Neuronal stem cell (in vitro differentiated cells): Measurements from ENCODE around the gene GGACT.

Source experiments
- DNase-seq: peaks from one replicate; pipeline ENCODE4 v3.0.0-alpha.2; 2013; ENCODE audit warnings: low spot score
- H2AFZ ChIP-seq: one replicate; pipeline ENCODE4 v1.6.1; 2013; ENCODE audit warnings: mild to moderate bottlenecking, low read length, inconsistent platforms
- H2AK5ac ChIP-seq: 2 replicates; pipeline ENCODE4 v1.6.1; 2013; ENCODE audit warnings: low read depth, mild to moderate bottlenecking, inconsistent platforms, low read length, moderate library complexity, mixed read lengths
- H2BK120ac ChIP-seq: 2 replicates; pipeline ENCODE4 v1.6.1; 2013; ENCODE audit warnings: low read depth, mild to moderate bottlenecking, inconsistent platforms, low read length, moderate library complexity, mixed read lengths
- H2BK12ac ChIP-seq: one replicate; pipeline ENCODE4 v1.6.1; 2013; ENCODE audit warnings: low read length, inconsistent platforms
- H2BK15ac ChIP-seq: 2 replicates; pipeline ENCODE4 v1.6.1; 2013; ENCODE audit warnings: mild to moderate bottlenecking, low read length, inconsistent platforms, mixed read lengths
- H2BK5ac ChIP-seq: one replicate; pipeline ENCODE4 v1.6.1; 2013; ENCODE audit warnings: inconsistent platforms, mild to moderate bottlenecking, low read length, moderate library complexity
- H3K14ac ChIP-seq: one replicate; pipeline ENCODE4 v1.6.1; 2013; ENCODE audit warnings: low read length, inconsistent platforms
- H3K18ac ChIP-seq: 2 replicates; pipeline ENCODE4 v1.6.1; 2013; ENCODE audit warnings: low read length, inconsistent platforms
- H3K23ac ChIP-seq: 2 replicates; pipeline ENCODE4 v1.6.1; 2013; ENCODE audit warnings: low read depth, mild to moderate bottlenecking, mixed read lengths, low read length, inconsistent platforms; ENCODE audit not compliant: poor library complexity
- H3K27ac ChIP-seq: replicated peaks from 3 replicates; pipeline ENCODE4 v1.5.1; 2013; ENCODE audit warnings: low read length, inconsistent platforms
- H3K27me3 ChIP-seq, 3 experiments: 2 replicates each; pipeline ENCODE4 v1.6.1; 2013; ENCODE audit warnings: low read length in 3 of 3, mild to moderate bottlenecking in 2 of 3, inconsistent platforms in 1 of 3, low read depth in 1 of 3, mixed read lengths in 1 of 3, moderate library complexity in 1 of 3; ENCODE audit not compliant: control insufficient read depth in 3 of 3, insufficient read depth in 3 of 3
- H3K36me3 ChIP-seq, 2 donors: replicated peaks in 1 of 2; 2 replicates each; pipeline ENCODE4 v1.6.1; 2013; ENCODE audit warnings: low read length in 2 of 2; ENCODE audit not compliant: control insufficient read depth in 2 of 2, insufficient read depth in 2 of 2
- H3K4ac ChIP-seq: 2 replicates; pipeline ENCODE4 v1.6.1; 2013; ENCODE audit warnings: inconsistent platforms, mild to moderate bottlenecking, low read length, moderate library complexity
- H3K4me1 ChIP-seq, 2 donors: 1 replicate in 1 of 2; 2 replicates in 1 of 2; pipeline ENCODE4 v1.6.1; 2013; ENCODE audit warnings: low read length in 2 of 2, low read depth in 1 of 2; ENCODE audit not compliant: control insufficient read depth in 2 of 2, insufficient read depth in 1 of 2
- H3K4me2 ChIP-seq: one replicate; pipeline ENCODE4 v1.6.1; 2013; ENCODE audit warnings: mild to moderate bottlenecking, low read length, inconsistent platforms; ENCODE audit not compliant: insufficient read depth, poor library complexity, severe bottlenecking
- H3K4me3 ChIP-seq, 2 donors: 2 replicates each; pipeline ENCODE4 v1.5.1; 2013; ENCODE audit warnings: low read length in 2 of 2, mild to moderate bottlenecking in 2 of 2, inconsistent platforms in 1 of 2, moderate library complexity in 1 of 2
- H3K79me1 ChIP-seq: one replicate; pipeline ENCODE4 v1.6.1; 2013; ENCODE audit warnings: low read depth, mild to moderate bottlenecking, inconsistent platforms, low read length, moderate library complexity
- H3K9ac ChIP-seq: one replicate; pipeline ENCODE4 v1.6.1; 2013; ENCODE audit warnings: mild to moderate bottlenecking, low read depth, low read length, inconsistent platforms; ENCODE audit not compliant: poor library complexity
- H3K9me3 ChIP-seq, 2 donors: replicated peaks in 1 of 2; 2 replicates each; pipeline versions ENCODE3 to v1.6.1; 2013; ENCODE audit warnings: low read length in 2 of 2, mild to moderate bottlenecking in 2 of 2, inconsistent platforms in 1 of 2, low read depth in 1 of 2, mixed read lengths in 1 of 2, moderate library complexity in 1 of 2; ENCODE audit not compliant: control insufficient read depth in 2 of 2, insufficient read depth in 1 of 2
- H4K8ac ChIP-seq: one replicate; pipeline ENCODE4 v1.6.1; 2013; ENCODE audit warnings: low read depth, mild to moderate bottlenecking, inconsistent platforms, low read length, moderate library complexity
- H4K91ac ChIP-seq: one replicate; pipeline ENCODE4 v1.6.1; 2013; ENCODE audit warnings: low read length, low read depth, mild to moderate bottlenecking, inconsistent platforms; ENCODE audit not compliant: poor library complexity
- WGBS, 2 donors: extraction: QIAGEN DNeasy Blood & Tissue Kit; methylation state at CpG; one replicate each; pipeline ENCODE4 v1.1.7; 2013; ENCODE audit warnings: missing lambda C conversion rate in 2 of 2, mixed read lengths in 1 of 2; ENCODE audit not compliant: insufficient read length in 2 of 2, insufficient replicate concordance in 1 of 2; ENCODE audit errors: extremely low coverage in 2 of 2; 5-methylcytosine and 5-hydroxymethylcytosine counted together

GGACT gene

DNA sequence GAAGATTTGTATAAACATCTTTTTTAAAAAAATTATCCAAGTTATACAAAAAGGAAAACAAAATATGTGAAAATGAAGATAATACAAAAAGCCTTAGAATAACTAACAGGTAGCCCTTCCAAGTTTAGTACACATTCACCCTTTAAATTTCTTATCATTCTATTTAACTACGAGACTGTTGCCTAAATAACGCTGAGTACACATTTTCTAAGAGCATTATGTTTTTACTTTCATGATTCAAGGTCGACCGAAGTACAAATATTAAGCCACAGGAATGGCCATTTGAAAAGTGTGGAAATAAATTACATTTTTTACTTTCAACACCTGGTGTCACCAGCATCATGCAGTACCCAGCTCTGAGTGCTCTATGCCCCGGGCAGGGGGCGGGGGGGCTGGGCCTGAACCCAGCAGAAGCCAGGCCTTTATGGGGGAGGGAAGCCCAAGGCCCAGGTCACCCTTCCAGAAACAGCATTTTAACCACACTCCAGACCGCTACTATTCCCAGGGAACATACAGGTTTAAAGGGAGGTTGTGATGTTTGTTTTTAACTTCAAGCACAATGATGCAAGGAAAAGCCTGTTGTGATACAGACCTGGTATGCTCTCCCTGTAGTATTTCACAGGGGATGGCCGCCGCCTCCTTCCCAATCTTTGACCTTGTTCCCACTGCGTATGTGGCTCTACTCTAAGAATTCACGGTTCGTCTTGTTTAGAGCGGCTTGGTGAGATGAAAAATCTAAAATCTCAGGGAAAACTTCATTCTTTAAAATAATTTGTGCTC lies 24.0 kb downstream of the GGACT start:
- peaks cover 0 to 3% of the 10 kb centered on the region in 2 donors for H3K9me3 ChIP-seq
- H3K18ac ChIP-seq: no peak overlapping the region
- H2BK5ac ChIP-seq: no peak overlapping the region
- no peak overlapping the region for H3K4me2 ChIP-seq
- no peak overlapping the region for H3K14ac ChIP-seq
- no peak overlapping the region for H2AFZ ChIP-seq
- DNase-seq: no peak
- no peak overlapping the region for H3K9ac ChIP-seq
- no peaks in the 10 kb centered on the region for H3K79me1 ChIP-seq
- no peak overlapping the region for H2AK5ac ChIP-seq
- no peak overlapping the region for H3K4me3 ChIP-seq
- H3K23ac ChIP-seq: no peak overlapping the region
- no peak overlapping the region for H4K8ac ChIP-seq
- H3K4me1 ChIP-seq: no peaks in the 10 kb centered on the region
- no peak overlapping the region for H3K4ac ChIP-seq
- H2BK120ac ChIP-seq: no peak overlapping the region
- no peak overlapping the region for H2BK12ac ChIP-seq
- no peak overlapping the region for H3K27ac ChIP-seq
- no peaks in the 10 kb centered on the region for H3K36me3 ChIP-seq
- no peak overlapping the region for H4K91ac ChIP-seq
- no CpG with 5 or more reads among the region's 13 CpGs for WGBS, 2 donors
- H2BK15ac ChIP-seq: no peak overlapping the region
- H3K27me3 ChIP-seq: no peaks in the 10 kb centered on the region

DNA sequence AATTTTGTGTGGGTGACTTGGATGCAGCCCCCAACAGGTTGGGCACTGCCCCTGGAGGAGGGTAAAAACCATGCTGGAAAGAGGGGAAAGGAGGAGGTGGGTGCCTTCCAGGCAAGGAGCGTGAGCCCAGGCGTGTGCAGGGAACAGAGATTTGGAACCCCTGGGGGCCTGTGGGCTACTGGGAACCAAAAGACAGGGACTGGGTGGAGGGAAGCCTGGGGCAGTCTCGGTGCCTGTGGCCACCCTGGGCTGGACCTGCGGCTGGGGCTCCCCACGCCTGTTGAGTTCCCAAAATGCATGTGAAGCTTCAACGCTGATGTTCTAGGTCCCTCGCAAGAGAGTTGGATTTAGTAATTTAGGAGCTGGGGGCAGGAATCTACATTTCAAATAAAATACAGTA lies 24.8 kb downstream of the GGACT start:
- no CpG with 5 or more reads among the region's 7 CpGs for WGBS, 2 donors
- H3K27ac ChIP-seq: no peak overlapping the region
- no peak overlapping the region for H3K23ac ChIP-seq

DNA sequence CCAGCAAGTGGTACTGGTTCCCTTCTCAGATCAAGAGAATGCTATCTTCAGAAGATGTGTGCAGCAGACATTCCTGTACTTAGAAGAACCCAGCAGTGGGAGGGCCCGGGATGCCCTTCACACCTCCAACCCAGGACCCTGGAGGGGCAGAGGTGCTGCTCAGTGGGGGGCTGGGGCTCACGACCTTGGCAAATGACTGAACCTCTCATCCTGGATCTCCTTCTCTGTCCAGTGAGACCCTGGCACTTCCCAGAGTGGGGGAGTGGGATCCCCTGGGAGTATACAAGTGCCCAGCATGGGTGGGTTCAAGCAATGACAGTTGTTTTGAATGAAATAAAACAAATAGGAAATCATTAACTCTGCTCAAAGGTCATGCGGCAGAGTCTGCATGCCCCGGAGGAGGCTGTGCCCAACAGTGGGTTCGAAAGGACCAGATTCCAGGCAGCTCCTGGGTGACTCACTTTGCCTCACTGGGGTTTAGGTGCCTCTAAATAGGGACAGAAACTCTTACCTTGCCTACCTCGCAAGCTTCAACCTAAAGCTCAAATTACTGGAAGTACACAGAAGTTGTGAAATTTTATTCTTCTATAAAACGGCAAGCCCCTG lies 26.9 kb downstream of the GGACT start:
- H4K91ac ChIP-seq: no peak overlapping the region
- no peaks in the 10 kb centered on the region for H3K79me1 ChIP-seq
- H3K14ac ChIP-seq: no peak overlapping the region
- peaks cover 0 to 3% of the 10 kb centered on the region in 2 donors for H3K9me3 ChIP-seq
- no peak overlapping the region for H2AFZ ChIP-seq
- no peak overlapping the region for H4K8ac ChIP-seq
- no peaks in the 10 kb centered on the region for H3K4me1 ChIP-seq
- H2AK5ac ChIP-seq: no peak overlapping the region
- no peak overlapping the region for H2BK15ac ChIP-seq
- H3K9ac ChIP-seq: no peak overlapping the region
- H2BK12ac ChIP-seq: no peak overlapping the region
- no peak overlapping the region for H3K27ac ChIP-seq
- DNase-seq: no peak
- H3K23ac ChIP-seq: peak overlapping the region; percentile 10
- H3K4me2 ChIP-seq: no peak overlapping the region
- H3K4me3 ChIP-seq: no peak overlapping the region
- peak overlapping the region; percentile 56 for H2BK5ac ChIP-seq
- WGBS, 2 donors: no CpG with 5 or more reads among the region's 7 CpGs
- no peaks in the 10 kb centered on the region for H3K36me3 ChIP-seq
- no peaks in the 10 kb centered on the region for H3K27me3 ChIP-seq
- no peak overlapping the region for H3K18ac ChIP-seq
- no peak overlapping the region for H2BK120ac ChIP-seq
- no peak overlapping the region for H3K4ac ChIP-seq

More for the DNA sequence above, 24.8 kb downstream of the GGACT start:
- Histone ChIP-seq H2AK5ac (no peak overlapping the region), H3K14ac (no peak overlapping the region), H2BK15ac (no peak overlapping the region), H2BK5ac (no peak overlapping the region), H3K9me3 (peaks cover 0 to 3% of the 10 kb centered on the region in 2 donors), H3K4me2 (no peak overlapping the region), H3K27me3 (no peaks in the 10 kb centered on the region), H2BK120ac (no peak overlapping the region), H2AFZ (no peak overlapping the region), H3K18ac (peak overlapping the region; percentile 29), H4K8ac (no peak overlapping the region), H3K4ac (no peak overlapping the region), H3K9ac (no peak overlapping the region), H3K79me1 (no peaks in the 10 kb centered on the region), H3K4me3 (no peak overlapping the region), H3K4me1 (no peaks in the 10 kb centered on the region), H3K36me3 (no peaks in the 10 kb centered on the region), H4K91ac (no peak overlapping the region), H2BK12ac (no peak overlapping the region)
- no peak for DNase-seq

DNA sequence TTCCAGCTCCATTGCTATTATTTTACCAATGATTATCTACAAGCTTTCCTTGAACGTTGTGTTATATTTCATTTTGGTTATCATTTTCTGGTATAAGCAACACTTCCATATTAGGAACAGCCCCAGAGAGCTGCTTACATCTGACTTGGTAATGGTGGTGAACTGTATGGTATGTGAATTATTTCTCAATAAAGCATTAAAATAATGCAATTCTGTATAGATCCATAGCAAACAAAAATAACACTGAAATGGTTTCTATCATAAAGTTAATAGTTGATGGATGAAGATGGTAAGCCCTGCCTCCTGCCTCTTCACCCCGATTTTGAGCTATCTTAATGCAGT lies 27.5 kb downstream of the GGACT start:
- Histone ChIP-seq H3K4me1 (no peaks in the 10 kb centered on the region), H3K9me3 (peaks cover 0 to 3% of the 10 kb centered on the region in 2 donors), H3K4me3 (no peak overlapping the region), H2BK120ac (no peak overlapping the region), H3K18ac (no peak overlapping the region), H3K4me2 (no peak overlapping the region), H2AK5ac (no peak overlapping the region), H3K79me1 (no peaks in the 10 kb centered on the region), H2BK12ac (no peak overlapping the region), H3K27me3 (no peaks in the 10 kb centered on the region), H4K91ac (no peak overlapping the region), H3K9ac (no peak overlapping the region), H3K4ac (no peak overlapping the region), H3K27ac (no peak overlapping the region), H3K36me3 (no peaks in the 10 kb centered on the region), H3K23ac (no peak overlapping the region), H2BK5ac (no peak overlapping the region), H3K14ac (no peak overlapping the region), H4K8ac (no peak overlapping the region), H2AFZ (no peak overlapping the region), H2BK15ac (no peak overlapping the region)
- no CpG with 5 or more reads among the region's 2 CpGs for WGBS, 2 donors
- DNase-seq: no peak
